Liver (tissue), 9 donors: Measurements from ENCODE around the gene EMP3. TPM values are rescaled to one million over a fixed set of nuclear protein-coding genes. Genes with fewer than 3 reads are reported as not detected.

Experiments
- DNase-seq: peaks from one replicate; pipeline ENCODE4 v3.0.0-alpha.2; 2017; ENCODE audit warnings: low spot score
- H3K27ac ChIP-seq, 2 donors: one replicate each; pipeline ENCODE4 v1.7.0; 2013; ENCODE audit warnings: inconsistent platforms in 2 of 2, low read length in 2 of 2, control low read depth in 1 of 2, low read depth in 1 of 2, mild to moderate bottlenecking in 1 of 2
- H3K27me3 ChIP-seq, 4 donors: one replicate each; pipeline versions ENCODE4 v1.6.1 to v1.7.0; 2013; ENCODE audit warnings: low read length in 3 of 4, inconsistent platforms in 1 of 4, mild to moderate bottlenecking in 1 of 4, moderate library complexity in 1 of 4; ENCODE audit not compliant: control insufficient read depth in 4 of 4, insufficient read depth in 4 of 4
- H3K36me3 ChIP-seq, 4 donors: one replicate each; pipeline versions ENCODE4 v1.6.1 to v1.7.0; 2013; ENCODE audit warnings: low read length in 3 of 4, mild to moderate bottlenecking in 3 of 4, low read depth in 1 of 4, moderate library complexity in 1 of 4; ENCODE audit not compliant: control insufficient read depth in 4 of 4, insufficient read depth in 3 of 4
- H3K4me1 ChIP-seq, 4 donors: one replicate each; pipeline versions ENCODE4 v1.6.1 to v1.7.0; 2013; ENCODE audit warnings: low read length in 3 of 4, mild to moderate bottlenecking in 3 of 4, moderate library complexity in 1 of 4; ENCODE audit not compliant: control insufficient read depth in 4 of 4, insufficient read depth in 4 of 4
- H3K4me3 ChIP-seq, 3 donors: one replicate each; pipeline versions ENCODE4 v1.6.1 to v1.7.0; 2013; ENCODE audit warnings: low read length in 3 of 3, control low read depth in 1 of 3, low read depth in 1 of 3, mild to moderate bottlenecking in 1 of 3
- H3K9ac ChIP-seq, 2 donors: one replicate each; pipeline ENCODE4 v1.7.0; 2013; ENCODE audit warnings: low read length in 2 of 2, mild to moderate bottlenecking in 2 of 2, moderate library complexity in 2 of 2, control low read depth in 1 of 2, low read depth in 1 of 2
- H3K9me3 ChIP-seq, 4 donors: one replicate each; pipeline versions ENCODE4 v1.6.1 to v1.7.0; 2013; ENCODE audit warnings: low read length in 3 of 4; ENCODE audit not compliant: control insufficient read depth in 4 of 4
- ATF3 ChIP-seq: IDR thresholded peaks from 2 replicates; pipeline ENCODE4 v1.6.1; 2016; ENCODE audit warnings: antibody characterized with exemption
- EGR1 ChIP-seq, 2 donors: IDR thresholded peaks; 2 replicates each; pipeline ENCODE4 v1.6.1; 2016 to 2018; ENCODE audit warnings: antibody characterized with exemption in 2 of 2, low read depth in 2 of 2
- FOXA1 ChIP-seq: IDR thresholded peaks from 2 replicates; pipeline ENCODE4 v1.6.1; 2016; ENCODE audit warnings: antibody characterized with exemption
- FOXA2 ChIP-seq: IDR thresholded peaks from 2 replicates; pipeline ENCODE4 v1.6.1; 2016; ENCODE audit warnings: antibody characterized with exemption
- GABPA ChIP-seq, 2 donors: IDR thresholded peaks in 1 of 2; conservative IDR thresholded peaks in 1 of 2; 2 replicates each; pipeline ENCODE4 v1.6.1; 2016; ENCODE audit warnings: antibody characterized with exemption in 2 of 2, mild to moderate bottlenecking in 1 of 2, moderate library complexity in 1 of 2
- HNF4A ChIP-seq, 2 donors: conservative IDR thresholded peaks; 2 replicates each; pipeline ENCODE4 v1.6.1; 2016; ENCODE audit warnings: antibody characterized with exemption in 2 of 2, mild to moderate bottlenecking in 2 of 2
- HNF4G ChIP-seq: IDR thresholded peaks from 2 replicates; pipeline ENCODE4 v1.6.1; 2016; ENCODE audit warnings: antibody characterized with exemption
- JUND ChIP-seq, 2 donors: IDR thresholded peaks; 2 replicates each; pipeline ENCODE4 v1.6.1; 2016; ENCODE audit warnings: antibody characterized with exemption in 2 of 2
- MAX ChIP-seq: IDR thresholded peaks from 2 replicates; pipeline ENCODE4 v1.6.1; 2016; ENCODE audit warnings: antibody characterized with exemption
- RAD21 ChIP-seq, 2 donors: IDR thresholded peaks; 2 replicates each; pipeline ENCODE4 v1.6.1; 2016; ENCODE audit warnings: antibody characterized with exemption in 2 of 2, mild to moderate bottlenecking in 2 of 2
- REST ChIP-seq: IDR thresholded peaks from 2 replicates; pipeline ENCODE4 v1.6.1; 2016; ENCODE audit warnings: antibody characterized with exemption, mild to moderate bottlenecking
- RXRA ChIP-seq, 2 donors: IDR thresholded peaks; 2 replicates each; pipeline ENCODE4 v1.6.1; 2017 to 2018; ENCODE audit warnings: antibody characterized with exemption in 2 of 2, mild to moderate bottlenecking in 1 of 2
- SP1 ChIP-seq: IDR thresholded peaks from 2 replicates; pipeline ENCODE4 v1.6.1; 2018; ENCODE audit warnings: antibody characterized with exemption, mild to moderate bottlenecking
- TAF1 ChIP-seq: conservative IDR thresholded peaks from 2 replicates; pipeline ENCODE4 v1.6.1; 2016; ENCODE audit warnings: antibody characterized with exemption, mild to moderate bottlenecking
- YY1 ChIP-seq: IDR thresholded peaks from 2 replicates; pipeline ENCODE4 v1.6.1; 2016; ENCODE audit warnings: antibody characterized with exemption, mild to moderate bottlenecking
- ZBTB33 ChIP-seq: IDR thresholded peaks from 2 replicates; pipeline ENCODE4 v1.6.1; 2016; ENCODE audit warnings: antibody characterized with exemption
- WGBS: extraction: QIAGEN DNeasy Blood & Tissue Kit; methylation state at CpG from one replicate; pipeline ENCODE4 v1.1.7; 2013; 5-methylcytosine and 5-hydroxymethylcytosine counted together
- polyA plus RNA-seq, 2 donors: library from polyadenylated mRNA; stranded (reverse) in 1 of 2; unstranded in 1 of 2; fragments of 200-250 nt in 1 of 2; fragments of >200 nt in 1 of 2; fragmentation: Nextera tagmentation in 1 of 2; extraction: Ambion mirVana in 1 of 2; gene quantifications; one replicate each; pipeline versions ENCODE4 v1.2.1 to v1.2.3, GENCODE V29; 2013 to 2015
- total RNA-seq, 2 donors: library from RNA; depleted of rRNA; stranded (reverse); fragments of >200 nt; gene quantifications; one replicate each; pipeline ENCODE4 v1.2.3, GENCODE V29; 2014
- TF ChIP-seq, protein P1 (sequence below): fragments of 150-350 bp; IDR thresholded peaks from 2 replicates; pipeline ENCODE4 v1.5.1; 2017; ENCODE audit warnings: improper control_type of control experiment, low read depth, low read length; ENCODE audit not compliant: missing input control
- donor health status: healthy.
- donor health status: healthy.
- donor health status: healthy.
- donor health status: healthy.
- donor health status: healthy.

Gene EMP3
- total and polyA plus RNA-seq, 4 donors = 4.5 to 16.6 (median 11.7) TPM

- H3K4me3 ChIP-seq = no peak overlapping the region
- no peak for TF ChIP-seq EGR1 (IDR thresholded peaks at IDR 0.05; ENCODE audit: low read depth in 2 of 2)
- TF ChIP-seq TAF1 = no peak
- TF ChIP-seq YY1 = no peak
- no peak for TF ChIP-seq ATF3
- TF ChIP-seq MAX = no peak
- TF ChIP-seq REST = no peak
- TF ChIP-seq RAD21 (IDR thresholded peaks at IDR 0.05) = no peak
- no peak for TF ChIP-seq SP1
- no peak for TF ChIP-seq HNF4A (conservative IDR thresholded peaks at IDR 0.05)
- TF ChIP-seq RXRA (IDR thresholded peaks at IDR 0.05) = no peak
- no peak for TF ChIP-seq FOXA1
- no peak for TF ChIP-seq FOXA2
- TF ChIP-seq HNF4G = no peak
- no peak for TF ChIP-seq GABPA (IDR thresholded peaks at IDR 0.05 in 1 of 2, conservative IDR thresholded peaks at IDR 0.05 in 1 of 2)
- TF ChIP-seq ZBTB33 = no peak
- TF ChIP-seq JUND (IDR thresholded peaks at IDR 0.05) = no peak
- TF ChIP-seq, protein P1, sequence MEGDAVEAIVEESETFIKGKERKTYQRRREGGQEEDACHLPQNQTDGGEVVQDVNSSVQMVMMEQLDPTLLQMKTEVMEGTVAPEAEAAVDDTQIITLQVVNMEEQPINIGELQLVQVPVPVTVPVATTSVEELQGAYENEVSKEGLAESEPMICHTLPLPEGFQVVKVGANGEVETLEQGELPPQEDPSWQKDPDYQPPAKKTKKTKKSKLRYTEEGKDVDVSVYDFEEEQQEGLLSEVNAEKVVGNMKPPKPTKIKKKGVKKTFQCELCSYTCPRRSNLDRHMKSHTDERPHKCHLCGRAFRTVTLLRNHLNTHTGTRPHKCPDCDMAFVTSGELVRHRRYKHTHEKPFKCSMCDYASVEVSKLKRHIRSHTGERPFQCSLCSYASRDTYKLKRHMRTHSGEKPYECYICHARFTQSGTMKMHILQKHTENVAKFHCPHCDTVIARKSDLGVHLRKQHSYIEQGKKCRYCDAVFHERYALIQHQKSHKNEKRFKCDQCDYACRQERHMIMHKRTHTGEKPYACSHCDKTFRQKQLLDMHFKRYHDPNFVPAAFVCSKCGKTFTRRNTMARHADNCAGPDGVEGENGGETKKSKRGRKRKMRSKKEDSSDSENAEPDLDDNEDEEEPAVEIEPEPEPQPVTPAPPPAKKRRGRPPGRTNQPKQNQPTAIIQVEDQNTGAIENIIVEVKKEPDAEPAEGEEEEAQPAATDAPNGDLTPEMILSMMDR = no peak
Measured at GRCh38 chr19:48359123-48359522, 33.8 kb downstream of the EMP3 start.

More at GRCh38 chr19:48359123-48359522, 33.8 kb downstream of the EMP3 start:
- peaks cover 0 to 6% (median 3%) of the 10 kb centered on the region in 4 donors for H3K4me1 ChIP-seq
- no peak overlapping the region for H3K27ac ChIP-seq
- WGBS = over 99% methylated on average over 5 of the region's 5 CpGs
- no peaks in the 10 kb centered on the region for H3K9me3 ChIP-seq
- peaks cover 0 to 6% (median 2%) of the 10 kb centered on the region in 4 donors for H3K36me3 ChIP-seq
- H3K9ac ChIP-seq = no peak overlapping the region
- no peak for DNase-seq
- H3K27me3 ChIP-seq = no peaks in the 10 kb centered on the region
